IgD-negative memory B cell (primary cell): ENCODE results near the gene NTSR1. TPM values are rescaled to one million over a fixed set of nuclear protein-coding genes. Genes with fewer than 3 reads are reported as not detected.

Source experiments
- H3K27ac Mint-ChIP-seq, 3 donors: one replicate each; pipeline ENCODE4 v1.8.0; 2020 to 2022; ENCODE audit warnings: mild to moderate bottlenecking in 3 of 3, mixed read lengths in 3 of 3, moderate library complexity in 1 of 3
- H3K27me3 Mint-ChIP-seq: one replicate; pipeline ENCODE4 v1.8.0; 2021; ENCODE audit warnings: mixed read lengths
- H3K36me3 Mint-ChIP-seq: one replicate; pipeline ENCODE4 v1.8.0; 2020; ENCODE audit warnings: mild to moderate bottlenecking, mixed read lengths
- H3K4me1 Mint-ChIP-seq, 3 donors: one replicate each; pipeline ENCODE4 v1.8.0; 2020 to 2022; ENCODE audit warnings: mixed read lengths in 3 of 3, mild to moderate bottlenecking in 1 of 3
- H3K4me3 Mint-ChIP-seq, 4 donors: one replicate each; pipeline ENCODE4 v1.8.0; 2020 to 2022; ENCODE audit warnings: mild to moderate bottlenecking in 4 of 4, mixed read lengths in 4 of 4, moderate library complexity in 3 of 4
- H3K9me3 Mint-ChIP-seq, 3 donors: one replicate each; pipeline ENCODE4 v1.8.0; 2020 to 2021; ENCODE audit warnings: mixed read lengths in 3 of 3, mild to moderate bottlenecking in 1 of 3
- polyA plus RNA-seq: library from polyadenylated mRNA; unstranded; fragments of 300-500 nt; fragmentation: Illumina TruSeq; gene quantifications from one replicate; pipeline ENCODE4 v1.2.3, GENCODE V29; 2021

Gene NTSR1
- polyA plus RNA-seq, 1 donor from 2014 or later = not detected

- H3K9me3 Mint-ChIP-seq = no peaks in the 10 kb centered on the region
- H3K4me3 Mint-ChIP-seq = no peak overlapping the region
- H3K4me1 Mint-ChIP-seq = peaks cover 0 to 2% (median 2%) of the 10 kb centered on the region in 3 donors
- no peak overlapping the region for H3K27ac Mint-ChIP-seq
- H3K27me3 Mint-ChIP-seq = peaks cover 2% of the 10 kb centered on the region
- H3K36me3 Mint-ChIP-seq = no peaks in the 10 kb centered on the region
Observed at GRCh38 chr20:62770111-62770910, 61.7 kb downstream of the NTSR1 start.

- no peaks in the 10 kb centered on the region for H3K36me3 Mint-ChIP-seq
- H3K4me3 Mint-ChIP-seq = no peak overlapping the region
- H3K27ac Mint-ChIP-seq = no peak overlapping the region
- H3K27me3 Mint-ChIP-seq = peaks cover 2% of the 10 kb centered on the region
- H3K9me3 Mint-ChIP-seq = no peaks in the 10 kb centered on the region
- H3K4me1 Mint-ChIP-seq = peaks cover 0 to 5% (median 2%) of the 10 kb centered on the region in 3 donors
Observed at GRCh38 chr20:62770916-62771315, 62.3 kb downstream of the NTSR1 start.

- Mint-ChIP-seq H3K27me3 (peaks cover under 1% of the 10 kb centered on the region), H3K36me3 (no peaks in the 10 kb centered on the region)
Observed at GRCh38 chr20:62771396-62772102, 62.9 kb downstream of the NTSR1 start.

DNA sequence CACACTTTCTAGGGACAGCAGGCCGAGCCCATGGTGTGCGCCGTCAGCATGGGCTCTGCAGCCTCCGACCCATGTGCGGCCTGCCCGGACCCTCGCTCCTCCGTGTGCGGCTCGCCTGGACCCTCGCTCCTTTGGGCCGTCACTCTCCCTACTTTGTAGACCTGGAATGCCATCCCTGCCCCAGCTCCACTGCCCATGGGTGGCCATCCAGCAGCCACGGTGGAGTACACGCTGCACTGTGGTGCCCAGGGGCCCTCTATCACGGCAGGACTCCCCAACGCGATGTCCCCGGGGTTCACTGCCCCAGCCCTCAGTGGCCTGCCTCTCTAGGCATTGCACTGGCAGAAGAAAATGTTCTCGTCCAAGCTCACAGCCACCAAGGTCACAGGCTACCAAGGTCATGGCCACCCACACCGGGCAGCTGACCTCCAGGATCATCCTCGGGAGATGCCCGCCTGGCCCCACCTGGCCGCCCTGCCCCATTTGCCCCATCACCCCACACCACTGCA, 63.5 kb downstream of the NTSR1 start:
- no peaks in the 10 kb centered on the region for H3K9me3 Mint-ChIP-seq
- H3K27me3 Mint-ChIP-seq = no peaks in the 10 kb centered on the region
- no peak overlapping the region for H3K27ac Mint-ChIP-seq
- peaks cover 0 to 12% (median 1%) of the 10 kb centered on the region in 3 donors for H3K4me1 Mint-ChIP-seq
- no peak overlapping the region for H3K4me3 Mint-ChIP-seq
- H3K36me3 Mint-ChIP-seq = no peaks in the 10 kb centered on the region

More at GRCh38 chr20:62771396-62772102, 62.9 kb downstream of the NTSR1 start:
- Mint-ChIP-seq H3K27ac (no peak overlapping the region), H3K4me1 (peaks cover 0 to 9% (median 2%) of the 10 kb centered on the region in 3 donors), H3K9me3 (no peaks in the 10 kb centered on the region), H3K4me3 (no peak overlapping the region)

DNA sequence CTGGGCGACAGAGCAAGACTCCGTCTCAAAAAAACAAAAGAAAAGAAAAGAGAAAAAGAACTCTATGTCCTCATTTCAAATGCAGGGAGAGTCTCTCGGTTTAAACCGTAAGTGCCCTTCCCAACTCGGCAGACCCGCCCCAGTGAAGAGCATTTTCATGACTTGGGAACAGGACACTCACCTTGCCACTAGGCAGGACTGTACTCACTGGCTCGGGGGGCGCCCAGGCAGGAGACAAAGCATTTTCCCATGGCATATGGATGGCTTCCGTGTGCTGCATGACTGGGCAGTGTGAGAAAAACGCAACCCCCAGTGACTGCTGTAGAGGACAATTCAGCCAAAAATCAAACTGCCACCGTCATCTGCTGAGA, 64.0 kb downstream of the NTSR1 start:
- peaks cover 0 to 14% (median 0%) of the 10 kb centered on the region in 3 donors for H3K4me1 Mint-ChIP-seq
- no peaks in the 10 kb centered on the region for H3K27me3 Mint-ChIP-seq
- no peak overlapping the region for H3K27ac Mint-ChIP-seq
- no peaks in the 10 kb centered on the region for H3K36me3 Mint-ChIP-seq
- H3K4me3 Mint-ChIP-seq = no peak overlapping the region
- no peaks in the 10 kb centered on the region for H3K9me3 Mint-ChIP-seq

DNA sequence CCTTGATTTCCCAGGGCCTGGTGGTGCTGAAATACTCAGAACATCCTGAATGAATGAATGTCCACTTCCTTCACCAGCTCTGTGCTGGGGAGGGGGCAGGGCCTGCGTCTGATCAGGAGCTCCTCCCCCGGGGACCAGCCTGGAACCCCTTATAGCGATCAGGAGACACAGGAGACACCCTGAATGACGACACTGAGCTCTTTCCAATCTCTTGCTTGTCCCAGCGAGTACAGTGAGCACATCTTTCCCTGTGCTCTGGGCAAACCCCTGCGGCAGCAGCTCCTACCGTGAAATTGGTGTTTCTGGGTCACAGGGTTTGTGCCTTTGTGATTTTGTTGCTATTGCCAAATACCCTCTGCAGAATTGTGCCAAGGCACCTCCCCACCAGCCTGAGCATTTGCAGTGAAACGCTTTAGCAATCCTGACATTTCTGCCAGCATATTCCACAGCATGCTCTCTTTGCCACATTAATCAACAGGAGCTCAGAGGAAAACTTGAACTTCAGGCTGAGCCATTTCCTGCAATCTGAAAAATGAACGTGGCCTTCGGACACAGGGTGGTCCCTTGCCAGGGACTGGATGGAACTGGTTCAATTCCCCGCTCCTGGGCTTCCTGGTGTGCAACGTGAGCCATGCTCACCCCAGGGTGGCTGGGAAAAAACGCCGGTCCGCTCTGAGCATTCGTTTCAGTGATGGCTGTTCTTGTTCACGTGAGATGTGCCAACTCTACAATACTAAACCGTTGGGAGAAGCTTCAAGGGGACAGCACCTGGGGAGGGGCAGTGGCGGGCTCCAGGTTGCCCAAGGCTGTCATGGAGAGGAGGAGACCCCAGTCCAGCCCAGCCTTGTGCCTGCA, 64.6 kb downstream of the NTSR1 start:
- Mint-ChIP-seq H3K9me3 (no peaks in the 10 kb centered on the region), H3K27me3 (no peaks in the 10 kb centered on the region), H3K4me3 (no peak overlapping the region), H3K4me1 (peaks cover 0 to 14% (median 0%) of the 10 kb centered on the region in 3 donors), H3K27ac (peak overlapping the region in 1 of 3 donors; percentile 50), H3K36me3 (no peaks in the 10 kb centered on the region)

DNA sequence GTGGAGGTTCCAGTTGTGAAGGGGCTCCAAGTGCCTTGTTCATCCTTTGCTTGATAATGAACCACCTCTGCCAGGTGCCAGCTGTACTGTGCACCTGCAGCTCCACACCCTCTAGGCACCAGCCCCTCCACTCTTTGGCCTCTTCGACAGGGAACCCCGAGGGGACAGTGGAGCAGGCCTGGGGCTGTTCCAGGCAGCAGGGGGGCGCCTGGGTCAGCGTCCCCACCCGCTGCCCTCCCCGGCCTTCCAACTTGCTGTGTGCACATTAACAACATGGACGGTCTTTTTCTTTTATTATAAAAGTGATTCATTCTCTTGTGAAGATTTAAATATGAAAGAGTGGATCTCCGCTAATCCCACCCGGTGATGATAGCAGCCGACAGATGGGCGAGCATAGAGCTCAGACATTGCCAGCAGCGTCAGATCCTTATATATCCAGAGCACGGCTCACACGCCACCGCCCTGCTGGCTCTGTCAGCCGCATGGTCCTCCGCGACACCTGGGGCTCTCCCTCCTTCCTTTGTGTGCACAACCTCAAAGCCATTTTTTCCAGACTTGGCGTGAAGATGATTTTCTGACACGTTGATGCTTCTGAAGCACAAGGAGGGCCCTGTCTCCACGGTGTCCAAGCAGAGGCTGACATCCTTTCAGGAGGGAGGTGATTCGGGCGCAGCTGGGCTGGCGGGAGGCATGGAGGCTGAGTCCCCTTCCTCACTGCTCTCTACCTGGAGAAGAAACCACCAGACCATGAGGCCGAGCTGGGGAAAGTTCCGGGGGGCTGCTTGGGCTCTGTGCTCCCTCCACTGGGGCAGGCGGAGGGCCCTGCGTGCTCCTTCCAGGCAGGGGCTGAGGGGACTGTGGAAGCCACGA, 65.4 kb downstream of the NTSR1 start:
- Mint-ChIP-seq H3K27me3 (no peaks in the 10 kb centered on the region), H3K27ac (peak overlapping the region in 1 of 3 donors; percentile 67), H3K4me1 (peaks cover 0 to 15% (median 0%) of the 10 kb centered on the region in 3 donors), H3K36me3 (no peaks in the 10 kb centered on the region), H3K4me3 (peak overlapping the region in 1 of 4 donors; percentile 41), H3K9me3 (no peaks in the 10 kb centered on the region)

GRCh38 chr20:62774762-62775161, 66.1 kb downstream of the NTSR1 start:
- Mint-ChIP-seq H3K4me3 (no peak overlapping the region), H3K9me3 (no peaks in the 10 kb centered on the region), H3K36me3 (no peaks in the 10 kb centered on the region), H3K27ac (no peak overlapping the region), H3K4me1 (peaks cover 0 to 15% (median 0%) of the 10 kb centered on the region in 3 donors), H3K27me3 (no peaks in the 10 kb centered on the region)

DNA sequence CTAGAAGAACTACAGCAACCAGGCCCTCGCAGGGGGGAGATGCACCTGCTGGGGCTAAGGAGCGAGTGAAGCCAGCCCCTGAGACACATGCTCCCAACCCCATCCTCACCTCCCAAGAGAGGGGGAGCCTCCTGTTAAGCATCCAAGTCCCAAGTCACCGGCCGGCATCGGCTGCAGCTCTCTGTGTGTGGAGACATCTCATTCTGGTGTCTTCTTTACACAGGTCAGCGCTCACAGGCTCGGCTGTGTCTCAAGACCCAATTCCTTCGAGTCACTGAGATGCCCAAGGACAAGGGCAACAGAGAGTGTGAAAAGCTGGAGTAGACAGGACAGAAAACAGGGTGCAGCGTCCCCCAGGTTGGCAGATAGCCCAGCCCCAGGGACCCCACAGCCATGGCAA, 66.6 kb downstream of the NTSR1 start:
- H3K27me3 Mint-ChIP-seq = no peaks in the 10 kb centered on the region
- peaks cover 0 to 15% (median 0%) of the 10 kb centered on the region in 3 donors for H3K4me1 Mint-ChIP-seq
- H3K4me3 Mint-ChIP-seq = no peak overlapping the region
- H3K27ac Mint-ChIP-seq = no peak overlapping the region
- H3K9me3 Mint-ChIP-seq = no peaks in the 10 kb centered on the region
- H3K36me3 Mint-ChIP-seq = no peaks in the 10 kb centered on the region

DNA sequence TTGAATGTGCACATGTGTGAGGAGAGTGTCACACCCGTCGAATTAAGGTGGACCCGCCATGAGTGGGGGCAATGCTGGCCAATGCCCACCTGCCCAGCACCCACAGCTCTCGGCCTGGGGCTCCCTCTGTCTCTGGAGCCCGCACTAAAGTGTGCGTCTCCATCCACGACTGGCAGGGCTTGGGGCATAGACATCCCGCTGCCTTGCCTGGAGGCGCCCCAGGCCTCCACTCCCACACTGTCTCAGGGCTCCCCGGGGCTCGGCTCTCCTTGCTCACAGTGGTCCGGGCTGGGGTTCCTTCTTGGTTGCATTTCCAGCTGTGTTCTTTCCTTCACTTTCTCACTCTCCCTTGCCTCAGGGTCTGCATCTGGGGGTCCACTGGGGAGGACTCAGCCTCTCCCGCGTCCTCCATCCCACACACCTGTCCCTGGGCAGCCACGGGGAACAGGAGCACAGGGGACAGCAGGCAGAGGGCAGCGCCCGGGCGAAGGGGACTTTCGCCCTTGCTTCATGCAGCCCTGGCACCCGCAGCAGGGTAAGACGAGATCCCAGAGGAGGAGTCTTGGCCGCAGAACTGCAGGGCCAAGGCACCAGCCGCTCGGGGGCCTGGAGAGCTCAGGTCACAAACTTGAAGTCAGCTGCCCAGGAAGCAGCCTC, 67.5 kb downstream of the NTSR1 start:
- peaks cover 0 to 15% (median 0%) of the 10 kb centered on the region in 3 donors for H3K4me1 Mint-ChIP-seq

GRCh38 chr20:62776692-62777527, 68.3 kb downstream of the NTSR1 start:
- H3K4me1 Mint-ChIP-seq = peaks cover 0 to 15% (median 0%) of the 10 kb centered on the region in 3 donors
- no peaks in the 10 kb centered on the region for H3K27me3 Mint-ChIP-seq
- H3K4me3 Mint-ChIP-seq = peak overlapping the region in 3 of 4 donors; percentile 5 to 84 (median 34)
- peak overlapping the region in 2 of 3 donors; percentile 71 to 92 for H3K27ac Mint-ChIP-seq
- H3K36me3 Mint-ChIP-seq = no peaks in the 10 kb centered on the region
- no peaks in the 10 kb centered on the region for H3K9me3 Mint-ChIP-seq

More for the DNA sequence above, 67.5 kb downstream of the NTSR1 start:
- peak overlapping the region in 2 of 3 donors; percentile 71 to 92 for H3K27ac Mint-ChIP-seq
- no peaks in the 10 kb centered on the region for H3K27me3 Mint-ChIP-seq
- H3K4me3 Mint-ChIP-seq = peak overlapping the region in 2 of 4 donors; percentile 34 to 68
- H3K9me3 Mint-ChIP-seq = no peaks in the 10 kb centered on the region
- H3K36me3 Mint-ChIP-seq = no peaks in the 10 kb centered on the region

GRCh38 chr20:62777528-62777830, 68.8 kb downstream of the NTSR1 start:
- Mint-ChIP-seq H3K27ac (no peak overlapping the region), H3K9me3 (no peaks in the 10 kb centered on the region), H3K4me3 (no peak overlapping the region), H3K27me3 (no peaks in the 10 kb centered on the region), H3K36me3 (no peaks in the 10 kb centered on the region), H3K4me1 (peaks cover 0 to 15% (median 1%) of the 10 kb centered on the region in 3 donors)

- Mint-ChIP-seq H3K9me3 (no peaks in the 10 kb centered on the region), H3K4me1 (peaks cover 0 to 17% (median 4%) of the 10 kb centered on the region in 3 donors), H3K27ac (peak overlapping the region in 1 of 3 donors; percentile 71), H3K36me3 (no peaks in the 10 kb centered on the region), H3K27me3 (no peaks in the 10 kb centered on the region), H3K4me3 (peak overlapping the region in 1 of 4 donors; percentile 17)
Observed at GRCh38 chr20:62778058-62778457, 69.4 kb downstream of the NTSR1 start.
